Neural progenitor cell (in vitro differentiated cells): ENCODE data around the gene PLGRKT.

Experiments used
- EZH2 ChIP-seq: fragments of 200-600 bp; sonication (generic); IDR thresholded peaks from 2 replicates; pipeline ENCODE4 v1.6.1; 2017; ENCODE audit warnings: antibody characterized with exemption, mild to moderate bottlenecking, moderate library complexity
- TF ChIP-seq, protein P1 (sequence below): fragments of 200-600 bp; sonication (generic); IDR thresholded peaks from 2 replicates; pipeline ENCODE4 v1.5.1; 2017; ENCODE audit warnings: antibody characterized with exemption, mild to moderate bottlenecking

DNA sequence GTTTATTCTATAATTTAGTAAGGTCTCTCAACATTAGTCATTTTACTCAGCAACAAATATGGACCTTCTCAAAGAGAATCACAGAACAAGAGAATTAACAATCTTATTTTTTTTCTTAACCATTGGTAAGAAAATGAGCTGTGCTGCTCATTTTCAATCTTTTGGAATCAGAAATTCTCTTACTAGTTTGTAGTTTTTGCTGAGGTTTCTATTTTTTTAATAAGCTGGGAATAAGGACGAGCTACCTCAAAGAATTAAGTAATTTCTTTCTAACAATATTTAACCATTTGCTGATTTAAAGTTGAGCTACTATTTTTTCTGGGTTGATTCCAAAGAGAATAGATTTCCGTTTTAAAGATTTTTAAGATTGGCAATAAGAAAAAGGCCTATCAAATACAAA, 44.2 kb downstream of the PLGRKT start:
- TF ChIP-seq, protein P1, sequence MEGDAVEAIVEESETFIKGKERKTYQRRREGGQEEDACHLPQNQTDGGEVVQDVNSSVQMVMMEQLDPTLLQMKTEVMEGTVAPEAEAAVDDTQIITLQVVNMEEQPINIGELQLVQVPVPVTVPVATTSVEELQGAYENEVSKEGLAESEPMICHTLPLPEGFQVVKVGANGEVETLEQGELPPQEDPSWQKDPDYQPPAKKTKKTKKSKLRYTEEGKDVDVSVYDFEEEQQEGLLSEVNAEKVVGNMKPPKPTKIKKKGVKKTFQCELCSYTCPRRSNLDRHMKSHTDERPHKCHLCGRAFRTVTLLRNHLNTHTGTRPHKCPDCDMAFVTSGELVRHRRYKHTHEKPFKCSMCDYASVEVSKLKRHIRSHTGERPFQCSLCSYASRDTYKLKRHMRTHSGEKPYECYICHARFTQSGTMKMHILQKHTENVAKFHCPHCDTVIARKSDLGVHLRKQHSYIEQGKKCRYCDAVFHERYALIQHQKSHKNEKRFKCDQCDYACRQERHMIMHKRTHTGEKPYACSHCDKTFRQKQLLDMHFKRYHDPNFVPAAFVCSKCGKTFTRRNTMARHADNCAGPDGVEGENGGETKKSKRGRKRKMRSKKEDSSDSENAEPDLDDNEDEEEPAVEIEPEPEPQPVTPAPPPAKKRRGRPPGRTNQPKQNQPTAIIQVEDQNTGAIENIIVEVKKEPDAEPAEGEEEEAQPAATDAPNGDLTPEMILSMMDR, result no peak
- TF ChIP-seq EZH2, result no peak
